ENCODE data around the gene NLRP6. TPM values are rescaled to one million over a fixed set of nuclear protein-coding genes. Genes with fewer than 3 reads are reported as not detected.

Gene NLRP6
- polyA plus RNA-seq, 1 of the 3 experiments (the other 2 are of a cell fraction) = not detected

- WGBS (ENCODE audit: low lambda C conversion rate) = 96% methylated on average over 38 of the region's 48 CpGs
- H3F3A ChIP-seq (replicated peaks; ENCODE audit: insufficient read depth) = no peaks in the 10 kb centered on the region
- H3K4me2 ChIP-seq = peak overlapping the region; percentile 76
- CTCF ChIA-PET = interaction anchor here (1.0 to 1.5 kb wide), 4 partner anchors 15 to 28 kb away, joined by 3 to 5 read pairs (median 4); partner anchors contain the start of gene IFITM2
- H3K79me2 ChIP-seq (ENCODE audit: insufficient read depth) = no peaks in the 10 kb centered on the region
- no peak overlapping the region for H3K27ac ChIP-seq (ENCODE audit: low read depth in 2 of 2, low read length in 1 of 2)
- no peaks in the 10 kb centered on the region for H3K27me3 ChIP-seq (ENCODE audit: insufficient read depth)
- H3K9me2 ChIP-seq = no peaks in the 10 kb centered on the region
- peak overlapping the region; percentile 38 to 46; a peak in 3 of 4 replicates for H3K4me3 ChIP-seq (ENCODE audit: low read depth in 2 of 2, low read length in 1 of 2)
- TF ChIP-seq YY1 (IDR thresholded peaks at IDR 0.05; ENCODE audit: low read depth) (no peak), SMC3 (IDR thresholded peaks at IDR 0.05; ENCODE audit: low read depth, low read length) (no peak), MAX (IDR thresholded peaks at IDR 0.05; ENCODE audit: low read depth) (no peak), FOXM1 (IDR thresholded peaks at IDR 0.05; ENCODE audit: low read depth) (no peak), USF2 (IDR thresholded peaks at IDR 0.05; ENCODE audit: borderline replicate concordance, low read depth, low read length) (no peak), FOXJ3 (CRISPR knock-in tag; IDR thresholded peaks at IDR 0.05) (no peak), MEF2A (IDR thresholded peaks at IDR 0.05; ENCODE audit: borderline replicate concordance, low read depth) (no peak), TAF1 (IDR thresholded peaks at IDR 0.05; ENCODE audit: borderline replicate concordance, low read depth, low read length) (no peak), NRF1 (IDR thresholded peaks at IDR 0.05; ENCODE audit: low read depth, low read length) (no peak), MXI1 (IDR thresholded peaks at IDR 0.05; ENCODE audit: low read depth, low read length) (no peak), TCF12 (IDR thresholded peaks at IDR 0.05) (no peak), SIN3A (IDR thresholded peaks at IDR 0.05; ENCODE audit: borderline replicate concordance, low read depth, low read length) (no peak), JUND (IDR thresholded peaks at IDR 0.05) (no peak), POLR2AphosphoS5 (IDR thresholded peaks at IDR 0.05; ENCODE audit: low read depth, low read length) (no peak), EZH2phosphoT487 (IDR thresholded peaks at IDR 0.05; ENCODE audit: borderline replicate concordance, low read depth) (no peak), ELF1 (IDR thresholded peaks at IDR 0.05) (no peak)
- H3K4me1 ChIP-seq (ENCODE audit: control insufficient read depth in 1 of 2, insufficient read depth in 2 of 2, low read depth in 1 of 2, low read length in 1 of 2) = peaks cover 0 to 9% of the 10 kb centered on the region in 2 experiments; a peak in 1 of 4 replicates
- no peaks in the 10 kb centered on the region for H4K20me1 ChIP-seq (ENCODE audit: insufficient read depth)
- H2AFZ ChIP-seq (ENCODE audit: low read depth) = no peak overlapping the region
- H3K36me3 ChIP-seq (replicated peaks in 1 of 2; ENCODE audit: control insufficient read depth in 1 of 2, insufficient read depth in 2 of 2, low read length in 1 of 2) = no peaks in the 10 kb centered on the region
- POLR2A ChIA-PET = no interaction called here
- H3K9ac ChIP-seq = no peak overlapping the region
- peak; percentile 37 for DNase-seq
- no peaks in the 10 kb centered on the region for H3K9me3 ChIP-seq
Measured at GRCh38 chr11:289712-290620, 11.8 kb downstream of the NLRP6 start.

- Histone ChIP-seq H3K9me3 (no peaks in the 10 kb centered on the region), H3K27me3 (ENCODE audit: insufficient read depth) (no peaks in the 10 kb centered on the region), H3K4me3 (ENCODE audit: low read depth in 2 of 2, low read length in 1 of 2) (no peak overlapping the region), H3K4me1 (ENCODE audit: control insufficient read depth in 1 of 2, insufficient read depth in 2 of 2, low read depth in 1 of 2, low read length in 1 of 2) (peaks cover 0 to 9% of the 10 kb centered on the region in 2 experiments; a peak in 1 of 4 replicates), H2AFZ (ENCODE audit: low read depth) (no peak overlapping the region), H3K79me2 (ENCODE audit: insufficient read depth) (no peaks in the 10 kb centered on the region), H4K20me1 (ENCODE audit: insufficient read depth) (no peaks in the 10 kb centered on the region), H3K9me2 (no peaks in the 10 kb centered on the region), H3K36me3 (replicated peaks in 1 of 2; ENCODE audit: control insufficient read depth in 1 of 2, insufficient read depth in 2 of 2, low read length in 1 of 2) (no peaks in the 10 kb centered on the region), H3F3A (replicated peaks; ENCODE audit: insufficient read depth) (no peaks in the 10 kb centered on the region), H3K4me2 (no peak overlapping the region), H3K9ac (no peak overlapping the region), H3K27ac (ENCODE audit: low read depth in 2 of 2, low read length in 1 of 2) (no peak overlapping the region)
- DNase-seq = no peak
- CTCF ChIA-PET = interaction anchor here (1.0 to 1.5 kb wide), 4 partner anchors 14 to 106 kb away, joined by 3 to 5 read pairs (median 4); partner anchors contain the start of gene IFITM2
- TF ChIP-seq TCF12 (IDR thresholded peaks at IDR 0.05) = no peak
- TF ChIP-seq RAD21 (IDR thresholded peaks at IDR 0.05; ENCODE audit: low read length) = no peak
- no peak for TF ChIP-seq RXRA (IDR thresholded peaks at IDR 0.05; ENCODE audit: borderline replicate concordance, low read depth)
- TF ChIP-seq MAX (IDR thresholded peaks at IDR 0.05; ENCODE audit: low read depth) = no peak
- no peak for TF ChIP-seq USF1 (IDR thresholded peaks at IDR 0.05; ENCODE audit: borderline replicate concordance, low read depth)
- no peak for TF ChIP-seq TAF1 (IDR thresholded peaks at IDR 0.05; ENCODE audit: borderline replicate concordance, low read depth, low read length)
- no peak for TF ChIP-seq RCOR1 (IDR thresholded peaks at IDR 0.05; ENCODE audit: low read length)
- 96% methylated on average over 6 of the region's 13 CpGs for WGBS (ENCODE audit: low lambda C conversion rate)
- POLR2A ChIA-PET = no interaction called here
Measured at GRCh38 chr11:290621-291231, 12.5 kb downstream of the NLRP6 start.

Data from SK-N-SH (cell line).